NCI-H2107 treated with DMSO at 0.1 percent for 48 hours (cell line): ENCODE results near the gene ATF6.
"Not testable (repeated sequence)": the region's sequence is repeated elsewhere in the genome, so short reads cannot be mapped to it uniquely, and the experiment has no call there.

Source experiments
- DNase-seq: peaks from one replicate; lab custom pipeline; 2025; ENCODE audit not compliant: unreplicated experiment; lab: John Stamatoyannopoulos, UW

ATF6 gene

GRCh38 chr1:161827786-161828185, 61.7 kb downstream of the ATF6 start:
- no peak for DNase-seq

GRCh38 chr1:161832299-161832907, 66.3 kb downstream of the ATF6 start:
- DNase-seq = not testable (repeated sequence)

GRCh38 chr1:161834967-161835550, 68.9 kb downstream of the ATF6 start:
- DNase-seq = no peak

GRCh38 chr1:161836018-161836417, 69.9 kb downstream of the ATF6 start:
- DNase-seq = no peak

- DNase-seq = no peak
Measured at GRCh38 chr1:161838362-161838761, 72.2 kb downstream of the ATF6 start.

GRCh38 chr1:161838885-161839284, 72.8 kb downstream of the ATF6 start:
- no peak for DNase-seq

GRCh38 chr1:161839591-161839990, 73.5 kb downstream of the ATF6 start:
- DNase-seq = no peak

- DNase-seq = no peak
Measured at GRCh38 chr1:161840363-161840762, 74.2 kb downstream of the ATF6 start.

GRCh38 chr1:161843156-161843555, 77.0 kb downstream of the ATF6 start:
- no peak for DNase-seq

- no peak for DNase-seq
Measured at GRCh38 chr1:161844696-161845095, 78.6 kb downstream of the ATF6 start.

- no peak for DNase-seq
Measured at GRCh38 chr1:161848676-161849075, 82.6 kb downstream of the ATF6 start.

GRCh38 chr1:161849518-161849917, 83.4 kb downstream of the ATF6 start:
- DNase-seq = no peak

GRCh38 chr1:161855260-161855659, 89.1 kb downstream of the ATF6 start:
- DNase-seq = no peak

GRCh38 chr1:161858271-161858670, 92.2 kb downstream of the ATF6 start:
- no peak for DNase-seq

- DNase-seq = no peak
Measured at GRCh38 chr1:161863549-161863948, 97.4 kb downstream of the ATF6 start.

- peak; percentile 7 for DNase-seq
Measured at GRCh38 chr1:161864577-161864976, 98.5 kb downstream of the ATF6 start.

- no peak for DNase-seq
Measured at GRCh38 chr1:161866241-161866640, 100.1 kb downstream of the ATF6 start.

- no peak for DNase-seq
Measured at GRCh38 chr1:161868832-161869231, 102.7 kb downstream of the ATF6 start.

GRCh38 chr1:161869291-161869690, 103.2 kb downstream of the ATF6 start:
- no peak for DNase-seq

GRCh38 chr1:161872506-161872905, 106.4 kb downstream of the ATF6 start:
- DNase-seq = peak; percentile 40

- DNase-seq = no peak
Measured at GRCh38 chr1:161879261-161879660, 113.1 kb downstream of the ATF6 start.

- peak; percentile 45 for DNase-seq
Measured at GRCh38 chr1:161884475-161884874, 118.4 kb downstream of the ATF6 start.

- DNase-seq = no peak
Measured at GRCh38 chr1:161885003-161885402, 118.9 kb downstream of the ATF6 start.
